ENCODE measurements around the gene ZBTB18.

The ZBTB18 gene

DNA sequence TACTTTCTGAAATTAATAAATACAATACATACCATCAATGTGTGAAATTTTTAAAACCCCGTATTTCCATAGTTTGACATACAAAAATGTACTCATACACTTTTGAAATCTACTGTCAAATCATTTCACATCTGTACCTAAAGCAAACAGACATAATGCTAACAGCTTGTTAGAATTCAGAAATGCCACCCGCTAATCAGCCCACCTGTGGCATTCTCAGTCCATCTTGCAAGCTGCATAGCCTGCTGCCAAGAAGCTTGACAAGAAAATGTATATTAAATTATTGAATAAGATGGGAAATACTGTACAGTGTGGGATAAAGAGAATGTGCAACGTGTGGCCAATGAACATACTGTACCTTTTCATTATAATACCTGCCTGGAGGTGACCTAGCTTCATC lies 55.1 kb downstream of the ZBTB18 start:
- DNase-seq (ENCODE audit: low spot score in 2 of 2) = no peak
- 0 out of 2 replicates have a peak, but pooled peaks cover 2% of the 10 kb centered on the region for H3K27me3 ChIP-seq (ENCODE audit: low read depth)
- 0 out of 2 replicates have a peak, but pooled peaks cover 3% of the 10 kb centered on the region for H3K4me1 ChIP-seq
- no peaks in the 10 kb centered on the region for H3K9me3 ChIP-seq
- no peaks in the 10 kb centered on the region for H3K36me3 ChIP-seq (replicated peaks)
- H3K4me3 ChIP-seq = no peak overlapping the region
- in situ Hi-C loops (cut with MboI; ENCODE audit: low sequenced_read_pairs) = no loop called here

All from HAP-1 (cell line).